GM23248 (cell line): ENCODE measurements around the gene SERPINB2. TPM values are rescaled to one million over a fixed set of nuclear protein-coding genes. Genes with fewer than 3 reads are reported as not detected.
"Not testable (repeated sequence)": the region's sequence is repeated elsewhere in the genome, so short reads cannot be mapped to it uniquely, and the experiment has no call there.

Experiments used
- DNase-seq: peaks from one replicate; pipeline ENCODE4 v3.0.0-alpha.2; 2015
- H2AFZ ChIP-seq: fragments of 200-600 bp; sonication (generic); 2 replicates; pipeline ENCODE4 v1.6.1; 2016; ENCODE audit warnings: antibody characterized with exemption
- H3F3A ChIP-seq: fragments of 200-600 bp; sonication (generic); 2 replicates; pipeline ENCODE4 v1.6.1; 2016; ENCODE audit warnings: mild to moderate bottlenecking, antibody characterized with exemption, mixed run types; ENCODE audit not compliant: insufficient read depth
- H3K27ac ChIP-seq: fragments of 200-600 bp; sonication (generic); 2 replicates; pipeline ENCODE4 v1.5.1; 2016; ENCODE audit warnings: mild to moderate bottlenecking
- H3K27me3 ChIP-seq: fragments of 200-600 bp; sonication (generic); replicated peaks from 2 replicates; pipeline ENCODE4 v1.6.1; 2016; ENCODE audit warnings: mild to moderate bottlenecking; ENCODE audit not compliant: insufficient read depth
- H3K36me3 ChIP-seq: fragments of 200-600 bp; sonication (generic); 2 replicates; pipeline ENCODE4 v1.6.1; 2016; ENCODE audit warnings: low read depth, mild to moderate bottlenecking
- H3K4me1 ChIP-seq: fragments of 200-600 bp; sonication (generic); 2 replicates; pipeline ENCODE4 v1.6.1; 2016; ENCODE audit warnings: mild to moderate bottlenecking; ENCODE audit not compliant: insufficient read depth
- H3K4me2 ChIP-seq: fragments of 200-600 bp; sonication (generic); one replicate; pipeline ENCODE4 v1.6.1; 2016; ENCODE audit warnings: mild to moderate bottlenecking; ENCODE audit not compliant: unreplicated experiment
- H3K4me3 ChIP-seq: fragments of 200-600 bp; sonication (generic); 2 replicates; pipeline ENCODE4 v1.5.1; 2016; ENCODE audit warnings: mild to moderate bottlenecking
- H3K79me2 ChIP-seq: fragments of 200-600 bp; sonication (generic); 2 replicates; pipeline ENCODE4 v1.6.1; 2016; ENCODE audit warnings: mild to moderate bottlenecking; ENCODE audit not compliant: insufficient read depth
- H3K9ac ChIP-seq: fragments of 200-600 bp; sonication (generic); 2 replicates; pipeline ENCODE4 v1.6.1; 2016; ENCODE audit warnings: mild to moderate bottlenecking
- H3K9me2 ChIP-seq: fragments of 200-600 bp; sonication (generic); 2 replicates; pipeline ENCODE4 v1.6.1; 2016; ENCODE audit warnings: mixed run types, mild to moderate bottlenecking, moderate library complexity; ENCODE audit not compliant: insufficient read depth
- H3K9me3 ChIP-seq: fragments of 200-600 bp; sonication (generic); one replicate; pipeline ENCODE4 v1.6.1; 2017; ENCODE audit warnings: low read depth
- H4K20me1 ChIP-seq: fragments of 200-600 bp; sonication (generic); 2 replicates; pipeline ENCODE4 v1.6.0; 2016; ENCODE audit not compliant: insufficient read depth
- EZH2 ChIP-seq: fragments of 200-600 bp; sonication (generic); IDR thresholded peaks from 2 replicates; pipeline ENCODE4 v1.6.1; 2018; ENCODE audit warnings: antibody characterized with exemption, mild to moderate bottlenecking; ENCODE audit not compliant: insufficient read depth, poor library complexity, severe bottlenecking
- EZH2phosphoT487 ChIP-seq: fragments of 200-600 bp; sonication (generic); IDR thresholded peaks from 2 replicates; pipeline ENCODE4 v1.6.1; 2018; ENCODE audit warnings: antibody characterized with exemption, moderate library complexity, mild to moderate bottlenecking, low read depth; ENCODE audit not compliant: insufficient read depth
- WGBS, 2 experiments: methylation state at CpG; one replicate each; pipeline ENCODE4 v1.1.6; 2015 to 2017; ENCODE audit warnings: low lambda C conversion rate in 2 of 2, low coverage in 1 of 2; ENCODE audit errors: missing lambda C conversion rate in 2 of 2; 5-methylcytosine and 5-hydroxymethylcytosine counted together
- in situ Hi-C: fragments of 300-500 bp; cut with MboI; formaldehyde crosslinking; loops from 2 replicates; pipeline ENCODE4 v1.15.0; 2020
- polyA plus RNA-seq: library from polyadenylated mRNA; unstranded; fragments of >200 nt; fragmentation: Nextera tagmentation; extraction: Ambion mirVana; gene quantifications from 2 replicates; pipeline ENCODE4 v1.2.1, GENCODE V29; 2016
- total RNA-seq: library from RNA; depleted of rRNA; stranded (reverse); fragments of >200 nt; shearing (Covaris generic); gene quantifications from 2 replicates; pipeline ENCODE4 v1.2.3, GENCODE V29; 2014

Gene SERPINB2
- total and polyA plus RNA-seq, 2 experiments from 2014 or later = 6.1 to 10.7 TPM

GRCh38 chr18:63936932-63937393 lies 49.5 kb downstream of the SERPINB2 start:
- 38 to 45% methylated on average over 19 of the region's 19 CpGs for WGBS, 2 experiments
- Histone ChIP-seq H2AFZ (peak overlapping the region; percentile 99), H3K27ac (no peak overlapping the region), H3K79me2 (no peaks in the 10 kb centered on the region), H3F3A (0 out of 2 replicates have a peak, but pooled peaks cover 12% of the 10 kb centered on the region), H3K27me3 (no peaks in the 10 kb centered on the region), H4K20me1 (no peaks in the 10 kb centered on the region), H3K9me3 (no peaks in the 10 kb centered on the region), H3K36me3 (no peaks in the 10 kb centered on the region), H3K9me2 (no peaks in the 10 kb centered on the region), H3K4me2 (peak overlapping the region; percentile 87), H3K4me3 (peak overlapping the region; percentile 86), H3K4me1 (no peaks in the 10 kb centered on the region), H3K9ac (peak overlapping the region; percentile 75)
- DNase-seq = no peak
- in situ Hi-C loops = loop anchor here (10.0 kb wide), 1 partner anchor 92 kb away; no protein-coding TSS in a partner anchor
- TF ChIP-seq EZH2phosphoT487 (no peak), EZH2 (no peak)

- Histone ChIP-seq H3K9me2 (no peaks in the 10 kb centered on the region), H3K27me3 (no peaks in the 10 kb centered on the region), H4K20me1 (no peaks in the 10 kb centered on the region), H3K79me2 (no peaks in the 10 kb centered on the region), H3K9ac (no peak overlapping the region), H3F3A (0 out of 2 replicates have a peak, but pooled peaks cover 12% of the 10 kb centered on the region), H3K4me2 (no peak overlapping the region), H3K27ac (no peak overlapping the region), H2AFZ (no peak overlapping the region), H3K4me3 (no peak overlapping the region), H3K9me3 (no peaks in the 10 kb centered on the region), H3K4me1 (no peaks in the 10 kb centered on the region), H3K36me3 (no peaks in the 10 kb centered on the region)
- TF ChIP-seq EZH2 (no peak), EZH2phosphoT487 (no peak)
- 88 to 94% methylated on average over 8 of the region's 8 CpGs for WGBS, 2 experiments
- in situ Hi-C loops = no loop called here
- DNase-seq = no peak
Observed at GRCh38 chr18:63940008-63940407, 52.5 kb downstream of the SERPINB2 start.

GRCh38 chr18:63940543-63941050 lies 53.1 kb downstream of the SERPINB2 start:
- H3K27ac ChIP-seq, H3K27me3 ChIP-seq, H3K9me3 ChIP-seq, H4K20me1 ChIP-seq, H2AFZ ChIP-seq, H3K4me2 ChIP-seq, H3K36me3 ChIP-seq, H3K4me1 ChIP-seq, H3K79me2 ChIP-seq, in situ Hi-C loops, DNase-seq, H3K9me2 ChIP-seq, H3K9ac ChIP-seq, H3K4me3 ChIP-seq: not testable (repeated sequence)
- 75 to 77% methylated on average over 17 of the region's 17 CpGs for WGBS, 2 experiments
- H3F3A ChIP-seq = 0 out of 2 replicates have a peak, but pooled peaks cover 12% of the 10 kb centered on the region

- H3K4me3 ChIP-seq = no peak overlapping the region
- no peaks in the 10 kb centered on the region for H3K27me3 ChIP-seq
- DNase-seq = peak; percentile 30
- H2AFZ ChIP-seq = no peak overlapping the region
- WGBS, 2 experiments = 89 to 95% methylated on average over 3 of the region's 3 CpGs
- in situ Hi-C loops = no loop called here
- TF ChIP-seq EZH2 = no peak
- TF ChIP-seq EZH2phosphoT487 = no peak
- no peaks in the 10 kb centered on the region for H3K9me2 ChIP-seq
- no peak overlapping the region for H3K27ac ChIP-seq
- peaks cover 6% of the 10 kb centered on the region; the same call in 1 of the 2 replicates for H3K4me1 ChIP-seq
- H3K9me3 ChIP-seq = no peaks in the 10 kb centered on the region
- H3K9ac ChIP-seq = no peak overlapping the region
- H3F3A ChIP-seq = no peaks in the 10 kb centered on the region
- no peaks in the 10 kb centered on the region for H3K36me3 ChIP-seq
- H3K79me2 ChIP-seq = no peaks in the 10 kb centered on the region
- no peaks in the 10 kb centered on the region for H4K20me1 ChIP-seq
- H3K4me2 ChIP-seq = no peak overlapping the region
Observed at GRCh38 chr18:63947051-63947790, 59.7 kb downstream of the SERPINB2 start.
